PC-3 (cell line): Measurements from ENCODE around the gene YTHDF1. TPM values are rescaled to one million over a fixed set of nuclear protein-coding genes. Genes with fewer than 3 reads are reported as not detected.

Experiments
- ATAC-seq: fragments of 200-7000 bp; cut with Tn5 transposase; 2 replicates; pipeline ENCODE4 v1.9.1; 2020; ENCODE audit warnings: mild to moderate bottlenecking, moderate library complexity
- BruUV-seq: library from RNA; stranded (reverse); fragments of 400-500 nt; replicated peaks from 2 replicates; lab custom pipeline; 2021; lab: Mats Ljungman, UMichigan
- CTCF ChIA-PET: fragments of 300-600 bp; sonication (Branson Sonifier 250); formaldehyde crosslinking; loops from one replicate; lab custom pipeline; 2022; ENCODE audit warnings: antibody characterized with exemption; lab: Charles Lee
- POLR2A ChIA-PET: fragments of 300-600 bp; sonication (Branson Sonifier 250); formaldehyde crosslinking; loops from one replicate; lab custom pipeline; 2022; ENCODE audit warnings: antibody characterized with exemption; ENCODE audit not compliant: unreplicated experiment; lab: Charles Lee
- DNase-seq: peaks from one replicate; pipeline ENCODE4 v3.0.0-alpha.2; 2015
- H2AFZ ChIP-seq: fragments of 300-600 bp; sonication (generic); 2 replicates; pipeline ENCODE4 v1.6.0; 2016; ENCODE audit warnings: antibody characterized with exemption, low read length
- H3F3A ChIP-seq: fragments of 300-600 bp; sonication (generic); one replicate; pipeline ENCODE4 v1.6.0; 2017; ENCODE audit warnings: antibody characterized with exemption, low read length, control low read depth, mild to moderate bottlenecking; ENCODE audit not compliant: unreplicated experiment
- H3K27ac ChIP-seq: fragments of 300-600 bp; sonication (generic); 2 replicates; pipeline ENCODE4 v1.5.1; 2016; ENCODE audit warnings: mild to moderate bottlenecking, low read length
- H3K27me3 ChIP-seq: fragments of 300-600 bp; sonication (generic); 2 replicates; pipeline ENCODE4 v1.6.1; 2016; ENCODE audit warnings: low read length, mixed read lengths
- H3K36me3 ChIP-seq: fragments of 300-600 bp; sonication (generic); 2 replicates; pipeline ENCODE4 v1.6.1; 2016; ENCODE audit warnings: low read depth, mixed run types, low read length, mixed read lengths
- H3K4me1 ChIP-seq: fragments of 300-600 bp; sonication (generic); 2 replicates; pipeline ENCODE4 v1.5.1; 2016; ENCODE audit warnings: low read length; ENCODE audit not compliant: insufficient read depth
- H3K4me2 ChIP-seq: fragments of 300-600 bp; sonication (generic); 2 replicates; pipeline ENCODE4 v1.6.0; 2016; ENCODE audit warnings: low read length
- H3K4me3 ChIP-seq: fragments of 300-600 bp; sonication (generic); 2 replicates; pipeline ENCODE4 v1.5.1; 2016; ENCODE audit warnings: mild to moderate bottlenecking, low read length, mixed read lengths
- H3K79me2 ChIP-seq: fragments of 300-600 bp; sonication (generic); 2 replicates; pipeline ENCODE4 v1.6.1; 2017; ENCODE audit warnings: low read length, mixed read lengths
- H3K9ac ChIP-seq: fragments of 300-600 bp; sonication (generic); 2 replicates; pipeline ENCODE4 v1.6.0; 2016; ENCODE audit warnings: mild to moderate bottlenecking, low read length
- H3K9me2 ChIP-seq: fragments of 300-600 bp; sonication (generic); replicated peaks from 2 replicates; pipeline ENCODE4 v1.6.1; 2016; ENCODE audit warnings: mixed run types, low read length, mixed read lengths
- H3K9me3 ChIP-seq: fragments of 300-600 bp; sonication (generic); 2 replicates; pipeline ENCODE4 v1.6.1; 2016; ENCODE audit warnings: low read length, mixed read lengths
- H4K20me1 ChIP-seq: fragments of 300-600 bp; sonication (generic); 2 replicates; pipeline ENCODE4 v1.6.1; 2016; ENCODE audit warnings: low read length, mixed read lengths
- EZH2 ChIP-seq: fragments of 300-600 bp; sonication (generic); IDR thresholded peaks from one replicate; pipeline ENCODE4 v1.6.1; 2017; ENCODE audit warnings: antibody characterized with exemption, mild to moderate bottlenecking, low read length; ENCODE audit not compliant: unreplicated experiment
- EZH2phosphoT487 ChIP-seq: fragments of 300-600 bp; sonication (generic); IDR thresholded peaks from 2 replicates; pipeline ENCODE4 v1.6.1; 2018; ENCODE audit warnings: mild to moderate bottlenecking, antibody characterized with exemption, low read length, borderline replicate concordance
- intact Hi-C: fragments of 100-400 bp; cut with micrococcal nuclease; formaldehyde crosslinking; loops from 2 replicates; pipeline ENCODE4 v1.9.0; 2023
- total RNA-seq: library from RNA; depleted of rRNA; stranded (reverse); fragments of >200 nt; gene quantifications from 2 replicates; pipeline ENCODE4 v1.2.3, GENCODE V29; 2014
- TF ChIP-seq, protein P1 (sequence below): fragments of 300-600 bp; sonication (generic); conservative IDR thresholded peaks from 2 replicates; pipeline ENCODE4 v1.5.1; 2017; ENCODE audit warnings: antibody characterized with exemption, low read depth, mild to moderate bottlenecking, low read length

The YTHDF1 gene
- total RNA-seq, 1 experiment from 2014 or later = 30.0 TPM

DNA sequence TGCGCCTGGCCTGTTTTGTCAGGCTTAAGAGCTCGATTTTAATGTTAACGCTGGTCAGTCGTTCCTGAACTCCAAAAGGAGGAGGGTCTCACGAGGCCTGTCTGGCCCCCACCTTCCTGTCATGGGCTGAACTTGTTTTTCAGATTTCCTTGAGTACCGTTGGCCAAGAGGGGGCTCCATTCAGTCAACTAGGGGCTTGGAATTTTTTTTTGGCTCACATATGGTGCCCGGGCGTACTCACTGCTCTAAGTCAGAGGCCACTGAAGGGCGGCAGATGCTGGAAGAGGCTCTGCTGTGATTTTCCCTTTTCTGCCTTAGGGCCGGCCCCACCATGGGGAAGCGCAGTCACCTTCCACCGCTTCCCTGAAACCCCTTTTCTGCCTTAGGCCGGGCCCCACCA, 12.9 kb upstream of the YTHDF1 start:
- Histone ChIP-seq H4K20me1 (no peaks in the 10 kb centered on the region), H3K27me3 (no peaks in the 10 kb centered on the region), H3K9me2 (no peaks in the 10 kb centered on the region), H3K4me2 (no peak overlapping the region), H3K9me3 (no peaks in the 10 kb centered on the region), H3K27ac (no peak overlapping the region), H3F3A (no peaks in the 10 kb centered on the region), H3K4me1 (peaks cover 41% of the 10 kb centered on the region), H2AFZ (no peak overlapping the region), H3K4me3 (no peak overlapping the region), H3K36me3 (no peaks in the 10 kb centered on the region), H3K79me2 (no peaks in the 10 kb centered on the region), H3K9ac (no peak overlapping the region)
- intact Hi-C loops = no loop called here
- BruUV-seq = no TSS peak
- no peak for TF ChIP-seq EZH2phosphoT487
- CTCF ChIA-PET = no interaction called here
- ATAC-seq (no peak), DNase-seq (no peak)
- POLR2A ChIA-PET = no interaction called here

DNA sequence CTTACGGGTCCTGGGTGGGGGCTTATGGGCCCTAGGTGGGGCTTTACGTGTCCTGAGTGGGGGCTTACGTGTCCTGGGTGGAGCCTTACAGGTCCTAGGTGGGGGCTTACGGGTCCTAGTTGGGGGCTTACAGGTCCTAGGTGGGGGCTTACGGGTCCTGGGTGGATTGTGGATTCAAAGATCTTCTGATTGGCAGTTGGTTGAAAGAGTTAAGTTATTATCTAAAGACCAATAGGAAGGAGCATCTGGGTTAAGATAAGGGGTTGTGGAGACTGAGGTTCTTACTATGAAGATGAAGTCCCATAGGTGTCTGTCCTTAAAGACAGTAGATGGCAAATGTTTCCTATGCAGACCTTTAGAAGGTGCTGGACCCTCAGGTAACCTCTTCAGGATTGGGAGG, 11.3 kb upstream of the YTHDF1 start:
- no peak for ATAC-seq
- H4K20me1 ChIP-seq = no peaks in the 10 kb centered on the region
- H3K79me2 ChIP-seq = no peaks in the 10 kb centered on the region
- H3K4me1 ChIP-seq = peaks cover 27% of the 10 kb centered on the region
- H3K27me3 ChIP-seq = no peaks in the 10 kb centered on the region
- no peak overlapping the region for H3K27ac ChIP-seq
- no peaks in the 10 kb centered on the region for H3K9me2 ChIP-seq
- no peaks in the 10 kb centered on the region for H3K9me3 ChIP-seq
- no peak overlapping the region for H3K4me3 ChIP-seq
- POLR2A ChIA-PET = no interaction called here
- no TSS peak for BruUV-seq
- no peak overlapping the region for H3K4me2 ChIP-seq
- H3F3A ChIP-seq = no peaks in the 10 kb centered on the region
- intact Hi-C loops = no loop called here
- H3K36me3 ChIP-seq = no peaks in the 10 kb centered on the region
- no peak for DNase-seq
- H3K9ac ChIP-seq = no peak overlapping the region
- TF ChIP-seq EZH2phosphoT487 (no peak), EZH2 (no peak)
- TF ChIP-seq, protein P1, sequence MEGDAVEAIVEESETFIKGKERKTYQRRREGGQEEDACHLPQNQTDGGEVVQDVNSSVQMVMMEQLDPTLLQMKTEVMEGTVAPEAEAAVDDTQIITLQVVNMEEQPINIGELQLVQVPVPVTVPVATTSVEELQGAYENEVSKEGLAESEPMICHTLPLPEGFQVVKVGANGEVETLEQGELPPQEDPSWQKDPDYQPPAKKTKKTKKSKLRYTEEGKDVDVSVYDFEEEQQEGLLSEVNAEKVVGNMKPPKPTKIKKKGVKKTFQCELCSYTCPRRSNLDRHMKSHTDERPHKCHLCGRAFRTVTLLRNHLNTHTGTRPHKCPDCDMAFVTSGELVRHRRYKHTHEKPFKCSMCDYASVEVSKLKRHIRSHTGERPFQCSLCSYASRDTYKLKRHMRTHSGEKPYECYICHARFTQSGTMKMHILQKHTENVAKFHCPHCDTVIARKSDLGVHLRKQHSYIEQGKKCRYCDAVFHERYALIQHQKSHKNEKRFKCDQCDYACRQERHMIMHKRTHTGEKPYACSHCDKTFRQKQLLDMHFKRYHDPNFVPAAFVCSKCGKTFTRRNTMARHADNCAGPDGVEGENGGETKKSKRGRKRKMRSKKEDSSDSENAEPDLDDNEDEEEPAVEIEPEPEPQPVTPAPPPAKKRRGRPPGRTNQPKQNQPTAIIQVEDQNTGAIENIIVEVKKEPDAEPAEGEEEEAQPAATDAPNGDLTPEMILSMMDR = no peak
- H2AFZ ChIP-seq = no peak overlapping the region
- CTCF ChIA-PET = no interaction called here

DNA sequence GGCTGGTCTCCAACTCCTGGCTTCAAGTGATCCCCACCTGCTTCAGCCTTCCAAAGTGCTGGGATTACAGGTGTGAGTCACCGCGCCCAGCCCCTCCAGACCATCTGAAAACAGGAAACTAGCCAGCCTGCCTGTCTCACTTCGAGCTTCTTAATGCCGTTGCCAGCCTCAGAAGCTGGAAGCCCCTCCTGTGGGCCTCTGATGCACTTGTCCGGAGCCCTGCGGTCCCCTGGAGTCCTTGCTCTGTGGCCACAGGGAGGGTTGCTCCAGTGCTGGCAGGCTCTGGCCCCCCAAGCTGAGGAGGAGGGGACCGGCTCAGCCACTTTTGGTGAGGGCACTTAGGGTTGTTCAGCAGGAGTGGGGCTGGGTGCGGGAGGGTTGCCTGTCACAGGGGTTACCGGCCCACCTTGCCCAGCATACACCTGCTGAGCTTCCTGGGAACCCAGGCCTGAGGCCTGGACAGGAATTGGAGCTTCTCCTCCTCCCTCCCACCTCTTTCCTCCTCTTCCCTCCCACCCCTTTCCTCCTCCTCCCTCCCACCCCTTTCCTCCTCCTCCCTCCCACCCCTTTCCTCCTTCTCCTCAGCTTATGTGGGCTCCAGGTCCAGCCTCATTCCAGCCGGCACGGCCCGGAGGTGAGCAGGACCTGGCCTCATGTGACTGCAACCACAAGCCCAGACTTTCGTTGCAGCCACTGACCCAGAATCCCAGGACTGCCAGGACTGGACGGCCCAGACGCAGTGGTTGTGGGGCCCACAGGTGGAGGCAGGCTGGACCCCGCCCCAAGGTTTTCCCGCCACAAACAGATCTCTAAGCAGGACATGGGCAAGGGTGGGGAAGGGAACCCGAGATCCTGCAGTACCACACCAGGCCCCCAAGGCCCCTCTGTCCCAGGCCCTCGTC, 10.4 kb upstream of the YTHDF1 start:
- Histone ChIP-seq H3K9me3 (no peaks in the 10 kb centered on the region), H3K4me2 (no peak overlapping the region), H3K4me1 (peaks cover 17% of the 10 kb centered on the region; the same call in 1 of the 2 replicates), H3F3A (no peaks in the 10 kb centered on the region), H3K27ac (no peak overlapping the region), H3K4me3 (no peak overlapping the region), H3K9ac (no peak overlapping the region), H2AFZ (no peak overlapping the region), H3K27me3 (no peaks in the 10 kb centered on the region), H3K79me2 (no peaks in the 10 kb centered on the region), H4K20me1 (no peaks in the 10 kb centered on the region), H3K9me2 (no peaks in the 10 kb centered on the region), H3K36me3 (no peaks in the 10 kb centered on the region)
- CTCF ChIA-PET = no interaction called here
- DNase-seq = no peak
- POLR2A ChIA-PET = interaction anchor here (0.7 kb wide), 1 partner anchor 23 kb away, joined by 3 read pairs; no protein-coding TSS in a partner anchor
- TF ChIP-seq EZH2phosphoT487 = no peak
- TF ChIP-seq, protein P1 = no peak
- TF ChIP-seq EZH2 = no peak
- intact Hi-C loops = no loop called here
- ATAC-seq = no peak
- no TSS peak for BruUV-seq
